HUES64 (cell line): Measurements from ENCODE around the gene PLXNA3.
A peak's percentile ranks its signal among the peaks of the same experiment; 100 is the strongest.

Experiments
- H3K27ac ChIP-seq: 2 replicates; pipeline ENCODE4 v1.7.0; 2013; ENCODE audit warnings: low read depth, low read length, inconsistent platforms
- H3K27me3 ChIP-seq: 2 replicates; pipeline ENCODE4 v1.6.1; 2013; ENCODE audit warnings: mild to moderate bottlenecking, low read length; ENCODE audit not compliant: insufficient read depth
- H3K36me3 ChIP-seq: 2 replicates; pipeline ENCODE4 v1.6.1; 2013; ENCODE audit warnings: mild to moderate bottlenecking, low read length; ENCODE audit not compliant: insufficient read depth
- H3K4me1 ChIP-seq: 2 replicates; pipeline ENCODE4 v1.6.1; 2013; ENCODE audit warnings: mild to moderate bottlenecking, low read length, moderate library complexity; ENCODE audit not compliant: insufficient read depth
- H3K4me3 ChIP-seq: 2 replicates; pipeline ENCODE4 v1.5.1; 2013; ENCODE audit warnings: mild to moderate bottlenecking, low read length, moderate library complexity
- H3K9ac ChIP-seq: 2 replicates; pipeline ENCODE4 v1.6.1; 2013; ENCODE audit warnings: mild to moderate bottlenecking, low read depth, low read length
- H3K9me3 ChIP-seq: 2 replicates; pipeline ENCODE4 v1.6.1; 2013; ENCODE audit warnings: low read depth, low read length; ENCODE audit not compliant: insufficient read depth
- WGBS: fragments of 150-250, 120-280 bp; methylation state at CpG from one replicate; pipeline ENCODE4 v1.1.7; 2013; ENCODE audit warnings: missing lambda C conversion rate; 5-methylcytosine and 5-hydroxymethylcytosine counted together

The PLXNA3 gene

GRCh38 chrX:154525606-154526490 lies 67.8 kb downstream of the PLXNA3 start:
- Histone ChIP-seq H3K9ac (no peak overlapping the region), H3K27ac (no peak overlapping the region), H3K4me3 (no peak overlapping the region), H3K4me1 (no peaks in the 10 kb centered on the region), H3K27me3 (peaks cover 13% of the 10 kb centered on the region), H3K36me3 (no peaks in the 10 kb centered on the region; the same call in 1 of the 2 replicates), H3K9me3 (no peaks in the 10 kb centered on the region)
- WGBS, result 94% methylated on average over 13 of the region's 14 CpGs

GRCh38 chrX:154526901-154527675 lies 69.0 kb downstream of the PLXNA3 start:
- peaks cover 3% of the 10 kb centered on the region; the same call in 1 of the 2 replicates for H3K36me3 ChIP-seq
- H3K27ac ChIP-seq, result peak overlapping the region; percentile 12; the same call in 1 of the 2 replicates
- 13% methylated on average over 12 of the region's 15 CpGs for WGBS
- H3K27me3 ChIP-seq, result peaks cover 13% of the 10 kb centered on the region
- no peaks in the 10 kb centered on the region for H3K4me1 ChIP-seq
- no peaks in the 10 kb centered on the region for H3K9me3 ChIP-seq
- peak overlapping the region; percentile 51 for H3K4me3 ChIP-seq
- H3K9ac ChIP-seq, result peak overlapping the region; percentile 36; the same call in 1 of the 2 replicates
